Left colon (tissue), 2 donors: ENCODE results near the gene CALCB. TPM values are rescaled to one million over a fixed set of nuclear protein-coding genes. Genes with fewer than 3 reads are reported as not detected.

Experiments
- ATAC-seq: fragments of 200-7000 bp; cut with Tn5 transposase; one replicate; pipeline ENCODE4 v1.9.1; 2020; ENCODE audit warnings: mild to moderate bottlenecking, moderate library complexity
- DNase-seq, 2 donors: peaks; one replicate each; pipeline ENCODE4 v3.0.0-alpha.2; 2020
- intact Hi-C, 2 donors: fragments of 100-400 bp; cut with DNase I in 1 of 2; cut with micrococcal nuclease in 1 of 2; formaldehyde crosslinking; loops; one replicate each; pipeline versions ENCODE4 v1.11.2 to v1.14.0; 2022; cut with DNase I, micrococcal nuclease
- total RNA-seq, 2 donors: library from RNA; stranded (reverse); fragmentation: NEBNext Ultra II Directional; extraction: Animal tissue kit (Norgen Biotek cat#: 25700); gene quantifications; one replicate each; pipeline ENCODE4 v1.2.1, GENCODE V29; 2021
- donor health status: DM: no; HTN: no; CAD: no.
- donor health status: DM: yes; HTN: yes; CAD: no.

The CALCB gene
- total RNA-seq, 2 donors from 2014 or later, result 0.21 TPM; not detected in 1

DNA sequence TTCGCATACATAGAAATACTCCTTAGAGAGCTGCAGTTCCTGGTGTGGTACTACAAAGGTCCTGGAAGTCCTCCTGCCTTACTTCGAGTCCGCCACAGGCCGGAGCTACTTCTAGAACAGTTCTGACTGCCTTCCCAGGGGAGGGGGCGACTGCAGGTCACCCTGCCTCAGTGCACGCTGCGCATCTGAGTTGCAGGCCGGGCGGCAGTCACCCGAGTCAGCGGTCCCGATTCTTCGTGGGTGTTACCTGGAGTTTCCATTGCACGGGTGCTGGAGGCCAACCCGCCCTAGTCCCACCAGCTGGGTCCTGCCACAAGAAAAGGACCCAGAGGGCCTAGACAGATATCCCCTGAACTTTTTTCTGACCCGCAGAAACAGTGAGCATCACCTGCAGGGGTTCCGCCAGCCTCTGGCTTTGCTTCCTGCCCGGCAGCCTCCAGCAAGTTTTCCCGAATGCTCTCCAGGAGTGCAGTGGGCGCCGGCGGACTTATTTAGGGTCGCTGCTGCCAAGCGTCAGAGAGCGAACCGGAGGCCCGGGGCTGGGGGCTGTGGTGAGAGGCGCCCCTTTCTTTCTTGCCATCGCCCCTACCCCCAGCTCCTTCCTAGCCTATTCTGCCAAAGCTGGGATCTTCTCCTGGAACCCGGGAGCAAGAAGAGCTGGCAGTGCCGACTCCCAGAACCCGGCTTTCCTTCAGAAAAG is 1.7 kb upstream of the CALCB start:
- no peak for ATAC-seq
- DNase-seq, result no peak
- intact Hi-C loops, result loop anchor here (5.0 to 10.0 kb wide), 2 partner anchors 164 to 167 kb away; no protein-coding TSS in a partner anchor

DNA sequence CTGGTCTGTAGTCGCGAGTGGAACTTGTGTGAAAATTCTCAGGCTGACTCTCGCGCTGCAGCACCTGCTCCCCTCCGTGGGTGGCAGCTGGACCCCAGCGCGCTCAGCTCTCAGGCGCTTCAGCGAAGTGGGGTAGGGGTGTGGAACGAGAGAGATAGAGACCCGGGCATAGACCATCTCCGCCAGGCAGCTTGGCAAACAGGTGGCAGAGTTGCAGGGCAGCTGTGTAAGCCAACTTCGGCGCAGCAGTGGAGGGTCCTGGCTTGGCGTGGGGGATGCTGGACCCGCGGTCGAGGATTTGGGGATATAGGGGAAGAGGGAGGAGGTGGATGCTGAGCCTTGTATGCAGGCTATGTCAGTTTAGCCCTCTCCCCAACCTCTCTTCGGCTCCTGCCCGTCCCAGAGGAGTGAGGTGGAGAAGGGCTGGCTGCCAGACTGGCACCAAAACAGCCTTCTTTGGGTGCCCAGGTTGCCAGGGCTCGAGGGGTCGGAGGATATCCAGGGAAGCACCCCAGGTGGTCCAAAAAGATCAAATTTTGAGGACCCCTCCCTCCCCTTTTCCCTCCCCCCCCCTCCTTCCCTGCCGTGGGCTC is 746 bp upstream of the CALCB start:
- intact Hi-C loops, result loop anchor here (5.0 to 10.0 kb wide), 2 partner anchors 165 to 168 kb away; no protein-coding TSS in a partner anchor
- DNase-seq (no peak), ATAC-seq (no peak)

DNA sequence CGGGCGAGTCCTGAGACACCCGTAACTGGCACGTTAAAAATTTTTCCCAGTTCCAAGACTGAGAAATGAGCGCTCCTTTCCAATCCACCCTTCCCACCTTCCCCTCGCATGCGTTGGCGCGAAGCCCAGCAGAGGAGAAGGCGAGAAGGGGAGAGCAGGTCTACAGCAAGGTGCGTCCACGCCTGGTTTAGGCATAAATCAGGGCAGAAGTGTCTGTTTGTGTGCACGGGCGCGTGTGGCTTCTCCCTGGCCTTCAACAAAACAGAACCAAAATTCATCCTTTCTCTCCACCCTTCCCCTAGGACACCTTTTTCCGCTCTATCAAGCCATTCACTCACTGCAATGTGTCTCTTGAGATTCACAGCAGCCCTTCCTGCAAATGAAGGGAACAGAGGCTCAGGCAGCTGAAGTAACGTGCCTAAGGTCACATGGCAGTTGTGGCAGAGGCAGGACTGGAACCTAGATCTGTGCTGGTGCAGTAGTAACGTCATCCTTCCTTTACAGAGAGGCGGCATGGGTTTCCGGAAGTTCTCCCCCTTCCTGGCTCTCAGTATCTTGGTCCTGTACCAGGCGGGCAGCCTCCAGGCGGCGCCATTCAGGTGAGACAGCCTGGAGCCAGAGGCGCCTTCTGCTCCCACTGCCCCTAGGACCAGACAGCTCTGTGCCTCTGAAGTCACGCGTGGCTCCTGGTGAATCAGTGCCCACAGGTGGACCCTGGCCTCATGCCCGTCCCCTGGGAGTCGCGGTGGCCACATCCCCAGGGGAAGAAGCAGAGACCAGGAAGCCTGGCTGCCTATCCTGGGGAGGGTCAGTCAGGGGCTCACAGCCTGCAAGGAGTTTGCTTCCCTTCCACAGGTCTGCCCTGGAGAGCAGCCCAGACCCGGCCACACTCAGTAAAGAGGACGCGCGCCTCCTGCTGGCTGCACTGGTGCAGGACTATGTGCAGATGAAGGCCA is 1.1 kb downstream of the CALCB start:
- intact Hi-C loops, result loop anchor here (5.0 to 10.0 kb wide), 2 partner anchors 167 to 170 kb away; no protein-coding TSS in a partner anchor
- DNase-seq (peak; percentile 73 to 95), ATAC-seq (peak; percentile 94)

DNA sequence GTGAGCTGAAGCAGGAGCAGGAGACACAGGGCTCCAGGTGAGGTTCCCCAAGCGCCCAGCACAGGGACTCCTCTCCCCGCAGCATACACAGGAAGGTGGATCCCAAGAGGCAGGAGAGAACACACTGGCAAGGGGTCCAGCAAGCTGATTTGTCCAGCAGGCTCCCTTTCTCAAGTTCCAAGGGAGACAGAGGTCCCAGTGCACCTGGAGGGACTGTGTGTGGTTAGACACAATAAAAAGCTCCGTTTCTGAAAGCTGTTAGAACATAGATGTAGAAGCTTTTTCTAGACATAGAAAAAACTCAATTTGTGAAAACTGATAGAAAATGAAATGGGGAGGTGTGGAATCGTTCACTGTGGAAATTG is 1.8 kb downstream of the CALCB start:
- no peak for ATAC-seq
- intact Hi-C loops, result loop anchor here in 1 of 2 donors (10.0 kb wide), 1 partner anchor 170 kb away; no protein-coding TSS in a partner anchor
- no peak for DNase-seq

DNA sequence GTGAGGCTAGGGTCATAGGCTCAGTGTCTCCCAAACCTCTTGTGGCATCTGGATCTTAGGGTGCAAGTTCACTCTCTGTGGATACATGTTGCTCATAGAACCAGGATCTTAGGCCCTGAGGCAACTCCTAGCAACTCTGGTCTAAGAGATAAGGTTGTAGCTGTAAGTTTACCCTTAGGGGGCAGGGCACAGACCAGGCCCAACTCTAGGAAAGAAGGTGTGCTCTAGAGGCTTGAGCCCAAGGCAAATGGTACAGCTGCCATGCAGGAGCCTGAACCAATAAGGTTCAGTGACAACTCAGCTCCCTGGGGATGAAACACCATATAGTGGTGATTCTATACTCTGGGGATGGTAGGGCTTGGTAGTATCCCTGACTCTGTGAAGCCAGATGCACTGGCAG is 17.8 kb downstream of the CALCB start:
- DNase-seq (no peak), ATAC-seq (no peak)
- intact Hi-C loops, result no loop called here

DNA sequence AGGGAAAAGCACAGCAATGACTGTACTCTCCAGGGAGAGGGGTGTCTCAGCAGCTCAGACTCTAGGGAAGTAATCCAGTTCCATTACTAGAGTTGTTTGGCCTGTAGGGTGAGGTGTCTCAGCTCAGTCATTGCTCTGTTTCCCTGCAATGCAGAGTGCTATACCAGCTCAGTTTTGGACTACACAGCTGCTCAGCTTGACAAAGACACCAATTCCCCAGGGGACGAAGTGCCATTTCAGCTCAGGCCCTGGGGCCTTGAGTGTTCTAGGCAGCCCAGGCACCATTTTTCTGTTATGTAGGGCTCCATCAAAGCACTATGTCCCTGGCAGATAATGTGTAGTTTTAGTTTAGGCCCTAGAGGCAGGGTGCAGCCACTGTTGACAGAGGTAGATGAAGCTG is 18.2 kb downstream of the CALCB start:
- ATAC-seq, result no peak
- intact Hi-C loops, result no loop called here
- DNase-seq, result no peak

DNA sequence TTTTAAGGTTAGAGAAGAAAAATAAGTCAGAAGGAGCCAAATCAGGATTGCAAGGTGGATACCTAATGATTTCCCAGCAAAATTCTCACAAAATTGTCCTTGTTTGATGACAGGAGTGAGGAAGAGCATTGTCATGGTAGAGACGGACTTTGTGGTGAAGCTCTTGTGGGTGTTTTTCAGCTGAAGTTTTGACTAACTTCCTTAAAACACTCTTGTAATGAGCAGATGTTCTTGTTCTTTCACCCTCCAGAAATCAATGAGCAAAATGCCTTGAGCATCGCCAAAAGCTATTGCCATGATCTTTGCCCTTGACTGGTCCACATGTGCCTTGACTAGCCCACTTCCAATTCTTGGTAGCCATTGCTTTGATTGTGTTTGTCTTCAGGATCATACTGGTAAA is 20.0 kb downstream of the CALCB start:
- intact Hi-C loops, result no loop called here
- no peak for DNase-seq
- ATAC-seq, result no peak

DNA sequence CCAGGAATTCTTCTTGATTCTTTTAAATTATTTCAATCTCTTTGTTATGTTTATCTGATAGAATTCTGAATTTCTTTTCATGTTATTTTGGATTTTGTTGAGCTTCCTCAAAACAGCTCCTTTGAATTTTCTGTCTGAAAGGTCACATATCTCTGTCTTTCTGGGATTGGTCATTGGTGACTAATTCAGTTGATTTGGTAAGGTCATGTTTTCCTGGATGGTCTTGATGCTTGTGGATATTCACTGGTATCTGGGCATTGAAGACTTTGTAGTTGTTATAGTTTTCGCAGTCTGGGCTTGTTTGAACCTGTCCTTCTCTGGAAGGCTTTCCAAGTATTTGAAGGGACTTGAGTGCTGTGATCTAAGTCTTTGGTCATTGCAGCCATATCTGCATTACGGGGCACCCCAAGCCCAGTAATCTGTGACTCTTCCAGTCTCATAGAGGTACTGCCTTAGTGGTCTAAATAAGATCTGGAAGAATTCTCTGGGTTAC is 22.4 kb downstream of the CALCB start:
- ATAC-seq (no peak), DNase-seq (no peak)
- intact Hi-C loops, result no loop called here

DNA sequence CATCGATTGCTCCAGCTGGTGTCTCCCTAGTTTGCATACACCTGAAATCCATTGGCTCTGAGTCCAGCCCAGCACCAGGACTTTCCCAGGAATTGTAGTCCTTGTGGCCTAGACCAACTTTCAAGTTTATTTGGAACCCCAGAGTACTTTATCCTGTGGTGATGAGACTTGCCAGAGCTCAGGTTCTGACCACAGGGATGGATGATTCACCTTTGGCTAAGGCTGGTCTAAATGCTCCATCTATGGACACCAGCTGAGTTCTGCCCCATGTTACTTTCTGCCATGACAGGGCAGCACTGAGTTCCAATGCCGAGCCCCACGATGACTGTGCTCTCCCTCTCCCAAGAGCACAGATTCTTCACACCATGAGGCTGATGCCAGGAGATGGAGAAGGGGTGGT is 24.0 kb downstream of the CALCB start:
- intact Hi-C loops, result no loop called here
- DNase-seq, result no peak
- no peak for ATAC-seq

DNA sequence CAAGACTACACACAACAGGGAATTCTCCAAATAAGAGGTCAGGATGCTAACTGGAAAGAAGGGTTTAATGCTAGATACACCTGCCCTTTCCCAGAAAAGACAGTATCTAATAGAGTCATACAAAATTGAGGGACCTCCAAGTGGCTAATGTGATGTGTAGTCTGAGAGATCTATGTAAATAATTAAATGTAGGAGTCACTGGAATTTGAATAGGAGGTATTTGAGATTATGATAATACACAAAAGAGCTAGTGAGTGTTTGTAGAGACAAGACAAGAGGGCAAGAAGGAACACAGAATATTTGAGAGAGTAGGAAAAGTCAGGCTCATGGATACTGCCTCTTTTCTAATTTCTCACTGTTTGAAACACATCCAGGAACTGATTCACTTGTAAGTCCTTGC is 25.9 kb downstream of the CALCB start:
- ATAC-seq (no peak), DNase-seq (no peak)
- intact Hi-C loops, result no loop called here

DNA sequence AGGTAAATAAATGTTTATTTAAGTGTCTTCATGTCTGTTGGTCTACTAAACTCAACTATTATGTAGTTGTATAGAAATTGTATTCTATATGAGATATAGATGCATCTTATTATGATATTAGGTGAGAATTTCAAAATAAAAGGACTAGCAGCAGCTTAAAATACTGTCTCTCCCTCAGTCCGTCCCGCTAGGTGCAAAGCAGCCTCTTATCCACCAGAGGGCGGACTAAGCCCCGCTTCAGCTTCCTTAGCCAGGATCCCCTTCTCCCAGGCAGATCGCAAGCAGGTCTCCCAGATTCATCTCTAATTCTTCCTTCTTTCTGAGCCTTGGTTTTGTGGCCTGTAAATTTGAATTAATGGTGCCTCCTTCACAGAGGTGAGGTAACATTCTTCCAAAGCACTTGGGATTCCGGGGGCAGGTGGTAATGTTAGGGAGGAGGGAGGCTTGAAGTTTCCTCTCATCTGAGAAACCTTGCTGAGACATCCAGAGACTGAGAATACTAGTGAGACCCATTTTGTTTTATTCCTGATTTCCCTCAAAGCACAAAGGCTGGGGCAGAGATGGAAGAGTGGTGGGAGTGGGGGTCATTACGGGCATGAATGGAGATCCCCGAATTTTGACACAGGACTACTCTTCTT is 27.8 kb downstream of the CALCB start:
- intact Hi-C loops, result loop anchor here (2.0 to 5.0 kb wide), 2 partner anchors 106 to 108 kb away; no protein-coding TSS in a partner anchor
- peak; percentile 83 for ATAC-seq
- DNase-seq, result peak; percentile 40 to 69

DNA sequence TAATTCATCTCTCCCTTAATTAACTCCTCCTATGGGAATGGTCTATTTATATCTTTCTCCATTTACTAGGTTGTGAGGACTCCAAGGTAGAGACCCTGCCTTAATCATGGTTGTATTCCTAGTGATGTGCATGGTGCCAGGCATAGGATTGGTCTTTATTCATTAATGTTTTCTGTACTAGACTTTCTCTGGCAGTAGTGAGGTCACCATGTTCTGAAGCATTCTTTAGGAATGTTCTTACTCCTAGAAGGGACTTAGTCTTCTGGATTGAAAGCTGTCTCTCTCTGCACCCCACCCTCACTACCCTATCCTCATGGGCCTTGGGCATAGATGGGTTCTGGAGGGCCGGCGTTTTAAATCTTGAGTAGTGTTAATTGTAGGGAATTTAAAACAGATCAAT is 30.8 kb downstream of the CALCB start:
- intact Hi-C loops, result loop anchor here in 1 of 2 donors (5.0 kb wide), 1 partner anchor 103 kb away; no protein-coding TSS in a partner anchor
- DNase-seq (no peak), ATAC-seq (no peak)

DNA sequence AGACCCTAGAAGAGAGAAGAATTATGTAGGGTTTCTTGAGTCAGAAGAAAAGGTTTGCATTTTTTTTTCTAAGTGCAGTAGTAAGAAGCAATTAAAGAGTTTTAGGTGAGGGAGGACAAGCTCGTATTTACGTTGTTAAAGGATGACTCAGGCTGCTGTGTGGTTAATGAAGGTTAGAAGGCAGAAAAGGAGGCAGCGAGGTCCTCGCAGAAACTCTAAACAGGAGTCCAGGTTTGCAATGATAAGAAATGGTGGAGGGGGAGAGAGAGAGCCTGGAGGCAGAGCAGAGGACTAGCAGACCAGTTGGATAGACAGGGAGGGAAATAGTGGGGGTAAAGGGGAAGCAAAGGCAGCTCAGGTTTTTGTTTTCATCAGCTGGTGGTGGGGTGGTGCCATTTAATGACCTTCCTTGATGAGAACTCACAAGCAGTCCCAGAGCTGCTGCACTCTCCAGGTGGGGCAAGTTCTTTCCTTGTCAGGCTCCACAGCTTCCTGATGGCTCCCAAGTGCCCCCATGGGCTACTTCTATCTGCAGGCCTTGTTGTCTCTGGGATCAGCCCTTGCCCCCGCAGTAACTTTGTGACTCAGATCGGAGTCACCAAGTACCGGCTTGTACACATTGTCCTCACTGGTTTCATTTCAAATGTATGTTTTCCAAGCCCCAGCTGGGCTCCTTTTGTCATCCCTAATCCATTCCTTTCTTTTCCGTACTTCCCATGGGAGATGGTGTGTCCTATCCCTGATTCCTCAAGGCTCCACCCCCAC is 33.0 kb downstream of the CALCB start:
- intact Hi-C loops, result no loop called here
- ATAC-seq (no peak), DNase-seq (no peak)

DNA sequence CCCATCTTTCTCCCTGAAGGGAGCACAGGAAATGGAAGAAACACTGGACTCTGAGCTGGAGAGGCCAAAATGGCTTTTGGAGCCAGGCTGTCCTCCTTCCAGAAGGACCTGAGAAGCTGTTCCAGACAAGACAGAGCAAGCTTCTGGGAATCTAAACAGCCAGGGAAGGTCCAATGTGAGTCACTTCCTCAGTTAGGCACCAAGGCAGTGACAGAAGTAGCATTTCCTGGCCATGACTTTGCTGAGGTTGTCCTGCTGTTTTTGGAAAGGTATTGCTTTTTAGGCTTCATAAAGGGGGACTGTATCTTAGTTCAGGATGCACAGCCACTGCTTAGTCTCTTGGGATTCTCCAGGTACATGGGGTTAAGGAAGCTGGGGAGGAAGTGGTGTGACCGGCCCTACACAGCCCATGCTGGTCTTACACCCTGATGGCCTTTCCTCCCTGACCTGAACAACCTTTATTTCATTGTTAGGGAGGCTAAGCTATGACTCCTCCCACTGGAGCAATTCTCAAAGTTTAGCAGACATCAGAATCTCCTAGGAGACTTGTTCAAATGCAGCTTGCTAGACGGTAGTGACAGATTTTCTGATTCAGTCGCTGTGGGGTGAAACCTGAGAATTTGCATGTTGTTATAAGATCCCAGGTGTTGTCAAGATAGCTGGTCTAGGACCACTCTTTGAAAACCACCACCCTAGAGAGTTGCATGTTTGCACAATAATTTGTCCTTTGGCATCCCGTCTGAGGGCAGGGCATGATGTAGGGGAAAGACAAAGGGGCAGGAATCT is 34.5 kb downstream of the CALCB start:
- no peak for DNase-seq
- ATAC-seq, result no peak
- intact Hi-C loops, result no loop called here

DNA sequence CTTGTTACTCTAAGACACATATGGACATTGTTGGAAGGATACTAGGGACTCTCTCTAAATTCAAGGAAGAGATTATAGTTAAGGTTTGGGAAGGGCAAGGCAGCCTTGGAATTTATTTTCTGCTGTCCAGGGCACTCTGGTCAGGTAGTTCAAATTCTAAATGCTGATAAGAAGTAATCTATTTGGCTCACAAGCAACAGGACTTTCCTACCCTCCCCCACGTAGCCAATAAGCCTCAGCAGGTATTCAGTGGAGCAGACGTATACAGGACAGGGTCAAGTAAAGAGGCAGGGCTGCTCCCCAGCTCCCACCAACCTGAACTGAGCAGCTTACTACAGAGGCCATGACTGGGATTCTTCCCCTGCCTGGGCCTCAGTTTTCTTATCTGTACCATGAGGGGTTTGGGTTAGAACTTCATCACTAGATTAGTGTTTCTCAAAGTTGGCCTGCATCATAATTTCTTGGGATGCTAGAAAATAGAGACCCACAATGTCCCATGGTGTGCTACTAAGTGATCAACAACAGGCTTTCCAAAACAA is 35.3 kb downstream of the CALCB start:
- DNase-seq, result no peak
- no peak for ATAC-seq
- intact Hi-C loops, result no loop called here

DNA sequence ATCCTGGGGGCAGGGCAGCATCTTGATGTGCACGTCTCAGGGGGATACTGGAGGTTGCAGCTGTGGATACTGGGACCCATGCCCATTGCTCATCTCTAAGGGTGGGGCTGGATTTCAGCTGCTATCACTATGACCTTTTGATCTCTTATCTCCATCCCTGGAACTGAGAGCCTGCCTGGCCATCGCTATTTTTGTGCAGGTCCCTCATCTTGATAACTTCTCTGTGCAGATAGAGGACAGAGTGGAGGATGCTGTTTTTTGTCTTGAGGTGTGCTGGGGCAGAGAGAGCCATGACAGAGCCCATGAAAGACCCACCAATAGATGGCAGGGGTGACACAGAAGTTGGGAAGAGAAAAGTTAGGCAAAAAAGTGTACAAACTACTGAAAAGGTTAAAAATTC is 36.2 kb downstream of the CALCB start:
- DNase-seq (no peak), ATAC-seq (no peak)
- intact Hi-C loops, result no loop called here

DNA sequence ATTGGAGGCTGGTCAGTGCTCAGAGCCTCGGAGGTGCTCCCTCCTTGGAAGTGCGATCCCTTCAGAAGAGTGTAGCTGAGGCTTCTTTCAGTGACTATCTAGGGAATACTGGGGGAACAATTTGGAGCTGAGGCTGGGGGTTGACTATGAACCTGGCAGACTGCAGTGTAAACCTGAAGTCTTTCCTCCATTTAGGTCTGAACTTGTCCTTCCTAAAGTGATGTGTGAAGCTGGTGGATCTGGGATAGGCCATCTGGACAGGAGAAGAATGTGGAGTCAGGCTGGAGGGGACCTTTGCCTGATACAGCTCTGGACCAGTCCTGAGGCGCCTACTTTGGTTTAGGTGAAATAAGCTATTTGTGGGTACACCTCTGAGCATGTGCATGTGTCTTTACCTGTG is 37.8 kb downstream of the CALCB start:
- ATAC-seq (no peak), DNase-seq (no peak)
- intact Hi-C loops, result no loop called here
